HL-60 (cell line): ENCODE data around the gene ITGAE.

Source experiments
- DNase-seq, 2 experiments: peaks; one replicate each; pipeline ENCODE4 v3.0.0-alpha.2; 2010 to 2020; ENCODE audit warnings: low read depth in 1 of 2, low spot score in 1 of 2
- H3K27ac ChIP-seq: fragments of 250-450 bp; sonication (Bioruptor Pico); replicated peaks from 2 replicates; pipeline ENCODE4 v1.5.1; 2020; ENCODE audit warnings: mild to moderate bottlenecking, moderate library complexity
- H3K27me3 ChIP-seq: fragments of 250-450 bp; sonication (Bioruptor Pico); 2 replicates; pipeline ENCODE4 v1.5.1; 2021; ENCODE audit warnings: mild to moderate bottlenecking, moderate library complexity; ENCODE audit not compliant: insufficient read depth, poor library complexity, severe bottlenecking
- H3K4me3 ChIP-seq: replicated peaks from 2 replicates; pipeline ENCODE4 v1.5.1; 2011; ENCODE audit warnings: mild to moderate bottlenecking, control low read depth, low read length; ENCODE audit not compliant: insufficient read depth
- CTCF ChIP-seq: IDR thresholded peaks from one replicate; pipeline ENCODE4 v1.5.1; 2011; ENCODE audit warnings: low read length, control low read depth, inconsistent platforms; ENCODE audit not compliant: insufficient read depth
- GABPA ChIP-seq: IDR thresholded peaks from 2 replicates; pipeline ENCODE4 v1.6.1; 2012; ENCODE audit warnings: low read depth
- POLR2AphosphoS5 ChIP-seq: IDR thresholded peaks from 2 replicates; pipeline ENCODE4 v1.6.1; 2012; ENCODE audit warnings: low read depth
- SPI1 ChIP-seq: IDR thresholded peaks from 2 replicates; pipeline ENCODE4 v1.6.1; 2012; ENCODE audit warnings: low read depth, mild to moderate bottlenecking, borderline replicate concordance
- TF ChIP-seq, protein P1 (sequence below): IDR thresholded peaks from 2 replicates; pipeline ENCODE4 v1.6.1; 2012; ENCODE audit warnings: low read depth; ENCODE audit not compliant: insufficient replicate concordance

ITGAE gene

DNA sequence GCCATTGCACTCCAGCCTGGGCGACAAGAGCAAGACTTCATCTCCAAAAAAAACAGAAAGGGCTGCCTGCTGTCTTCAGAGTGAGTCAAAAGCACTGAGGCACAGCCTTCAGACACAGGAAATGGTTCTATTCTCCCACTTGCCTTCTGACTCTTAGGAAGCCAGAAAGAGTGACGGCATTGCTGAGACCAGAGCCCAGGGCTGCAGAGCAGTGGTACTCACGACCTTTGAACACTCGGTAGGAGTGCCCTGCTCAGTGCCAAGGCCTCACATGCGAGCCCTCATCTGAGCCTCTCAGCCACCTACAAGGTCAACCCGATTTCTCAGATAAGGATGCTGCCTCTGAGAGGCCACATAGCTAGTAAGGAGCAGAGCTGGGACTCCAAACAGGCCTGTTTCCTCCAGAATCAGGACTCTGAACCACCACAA lies 3.5 kb upstream of the ITGAE start:
- no peak overlapping the region for H3K4me3 ChIP-seq
- H3K27ac ChIP-seq: peak overlapping the region; percentile 78; the same call in 1 of the 2 replicates
- H3K27me3 ChIP-seq: no peaks in the 10 kb centered on the region
- DNase-seq: no peak
- no peak for TF ChIP-seq SPI1
- TF ChIP-seq, protein P1, sequence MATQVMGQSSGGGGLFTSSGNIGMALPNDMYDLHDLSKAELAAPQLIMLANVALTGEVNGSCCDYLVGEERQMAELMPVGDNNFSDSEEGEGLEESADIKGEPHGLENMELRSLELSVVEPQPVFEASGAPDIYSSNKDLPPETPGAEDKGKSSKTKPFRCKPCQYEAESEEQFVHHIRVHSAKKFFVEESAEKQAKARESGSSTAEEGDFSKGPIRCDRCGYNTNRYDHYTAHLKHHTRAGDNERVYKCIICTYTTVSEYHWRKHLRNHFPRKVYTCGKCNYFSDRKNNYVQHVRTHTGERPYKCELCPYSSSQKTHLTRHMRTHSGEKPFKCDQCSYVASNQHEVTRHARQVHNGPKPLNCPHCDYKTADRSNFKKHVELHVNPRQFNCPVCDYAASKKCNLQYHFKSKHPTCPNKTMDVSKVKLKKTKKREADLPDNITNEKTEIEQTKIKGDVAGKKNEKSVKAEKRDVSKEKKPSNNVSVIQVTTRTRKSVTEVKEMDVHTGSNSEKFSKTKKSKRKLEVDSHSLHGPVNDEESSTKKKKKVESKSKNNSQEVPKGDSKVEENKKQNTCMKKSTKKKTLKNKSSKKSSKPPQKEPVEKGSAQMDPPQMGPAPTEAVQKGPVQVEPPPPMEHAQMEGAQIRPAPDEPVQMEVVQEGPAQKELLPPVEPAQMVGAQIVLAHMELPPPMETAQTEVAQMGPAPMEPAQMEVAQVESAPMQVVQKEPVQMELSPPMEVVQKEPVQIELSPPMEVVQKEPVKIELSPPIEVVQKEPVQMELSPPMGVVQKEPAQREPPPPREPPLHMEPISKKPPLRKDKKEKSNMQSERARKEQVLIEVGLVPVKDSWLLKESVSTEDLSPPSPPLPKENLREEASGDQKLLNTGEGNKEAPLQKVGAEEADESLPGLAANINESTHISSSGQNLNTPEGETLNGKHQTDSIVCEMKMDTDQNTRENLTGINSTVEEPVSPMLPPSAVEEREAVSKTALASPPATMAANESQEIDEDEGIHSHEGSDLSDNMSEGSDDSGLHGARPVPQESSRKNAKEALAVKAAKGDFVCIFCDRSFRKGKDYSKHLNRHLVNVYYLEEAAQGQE: no peak
- TF ChIP-seq CTCF: no peak
- TF ChIP-seq POLR2AphosphoS5: no peak
- TF ChIP-seq GABPA: no peak

DNA sequence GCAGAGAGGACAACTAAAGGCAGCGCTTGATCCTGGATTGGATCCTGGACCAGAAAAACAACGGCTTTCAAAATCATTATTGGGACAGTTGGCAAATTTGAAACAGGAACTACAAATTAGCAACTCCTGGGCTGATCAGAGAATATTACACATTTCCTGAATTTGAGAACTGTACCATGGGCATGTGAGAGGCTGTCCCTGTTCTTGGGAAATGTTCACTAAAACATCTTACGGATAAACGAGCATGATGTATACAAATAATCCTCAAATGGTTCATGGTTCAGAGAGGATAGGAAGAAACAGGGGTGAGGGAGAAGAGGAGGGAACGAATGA lies 2.3 kb upstream of the ITGAE start:
- H3K27me3 ChIP-seq: no peaks in the 10 kb centered on the region
- TF ChIP-seq POLR2AphosphoS5: no peak
- no peak for TF ChIP-seq SPI1
- no peak for TF ChIP-seq CTCF
- TF ChIP-seq, protein P1: no peak
- no peak for TF ChIP-seq GABPA
- peak overlapping the region; percentile 78 for H3K27ac ChIP-seq
- no peak overlapping the region for H3K4me3 ChIP-seq
- DNase-seq: peak in 1 of 2 experiments; percentile 48

DNA sequence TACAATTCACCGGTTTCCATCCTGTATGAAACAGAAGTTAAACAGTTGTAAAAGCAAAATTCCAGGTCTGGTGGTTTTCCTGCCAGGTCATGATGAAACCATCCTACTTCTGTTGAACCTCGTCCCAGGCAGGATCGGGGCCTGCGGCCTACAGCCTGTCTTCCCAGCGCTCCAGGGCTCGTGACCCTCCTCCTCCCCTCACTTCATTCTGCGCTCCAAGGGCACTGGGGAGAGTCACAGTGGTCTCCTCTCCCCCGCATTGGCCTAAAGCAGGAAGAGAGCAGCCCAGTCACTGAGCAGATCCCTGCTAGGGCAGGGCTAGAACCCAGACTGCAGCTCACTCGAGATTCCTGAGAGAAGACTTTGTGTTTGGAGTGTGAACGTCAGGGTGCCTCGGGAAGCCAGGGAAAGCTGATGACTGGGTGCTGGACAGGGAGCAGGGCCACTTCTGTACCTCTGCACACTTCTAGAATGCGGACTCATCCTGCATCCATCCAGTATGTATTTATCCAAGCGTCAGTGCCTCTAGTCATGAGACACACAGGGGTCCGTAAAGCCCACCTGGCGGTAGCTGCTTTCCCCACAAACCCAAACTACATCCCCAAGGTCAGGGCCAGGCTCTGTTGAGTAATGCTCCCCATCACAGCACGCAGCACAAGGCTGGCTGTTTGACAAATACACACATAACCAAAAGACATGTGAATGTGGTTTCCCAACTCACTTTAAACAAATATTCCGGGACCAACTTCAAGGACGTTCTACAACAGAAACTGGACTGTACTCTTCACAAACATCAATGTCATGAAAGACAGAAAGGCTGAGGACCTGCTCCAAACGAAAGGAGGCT lies 1.7 kb upstream of the ITGAE start:
- H3K27me3 ChIP-seq: no peaks in the 10 kb centered on the region
- H3K4me3 ChIP-seq: no peak overlapping the region
- TF ChIP-seq GABPA (no peak), POLR2AphosphoS5 (no peak), SPI1 (no peak)
- TF ChIP-seq, protein P1: no peak
- peak in 1 of 2 experiments; percentile 50 for DNase-seq
- peak overlapping the region; percentile 78 for H3K27ac ChIP-seq
